ENCODE measurements around the gene PLEKHA6.

The PLEKHA6 gene

DNA sequence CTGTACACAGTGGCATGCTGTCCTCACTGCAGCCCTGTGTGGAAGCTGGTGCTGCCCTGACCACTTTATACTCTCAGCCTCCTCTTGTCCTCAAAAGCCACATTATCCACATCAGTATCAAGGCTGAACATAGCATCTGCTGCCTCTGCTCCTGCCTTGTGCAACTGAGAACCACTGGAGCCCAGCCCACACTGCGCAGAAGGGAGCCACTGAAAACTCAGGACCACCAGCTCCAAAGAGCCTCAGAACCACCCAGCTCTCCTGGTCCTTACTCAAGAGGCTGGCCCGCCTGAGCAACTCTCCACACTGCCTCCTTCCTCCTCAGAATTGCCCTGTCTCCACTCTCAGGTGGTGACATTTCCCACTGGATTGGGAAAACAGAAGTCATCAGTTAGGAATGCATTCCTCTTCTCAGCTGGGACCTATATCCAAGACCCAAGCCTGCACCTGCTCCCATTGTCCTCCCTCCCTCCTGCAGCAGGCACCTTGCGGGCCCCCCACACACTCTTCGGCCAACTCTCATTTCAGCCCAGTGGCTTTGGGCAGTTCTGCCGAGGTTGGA is 156.4 kb downstream of the PLEKHA6 start:
- DNase-seq, result no peak

DNA sequence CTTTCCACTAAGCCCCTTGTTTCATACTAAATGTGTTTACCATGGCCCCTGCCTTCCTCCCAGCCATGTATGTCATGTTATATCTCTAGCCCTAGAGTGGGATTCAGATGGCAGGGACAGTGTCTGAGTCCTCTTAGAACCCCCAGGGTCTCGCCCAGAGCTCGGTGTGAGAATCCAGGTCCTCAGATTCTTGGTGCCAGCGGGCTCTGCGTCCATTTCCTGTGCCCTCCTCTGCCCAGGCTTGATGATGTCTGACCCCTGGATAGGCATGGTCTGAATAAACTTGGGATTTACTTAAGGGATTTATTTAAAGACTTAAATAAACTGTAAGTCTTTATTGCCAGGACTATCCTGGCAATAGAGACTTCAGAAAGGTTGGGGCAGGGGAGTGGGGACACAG is 157.2 kb downstream of the PLEKHA6 start:
- no peak for DNase-seq

DNA sequence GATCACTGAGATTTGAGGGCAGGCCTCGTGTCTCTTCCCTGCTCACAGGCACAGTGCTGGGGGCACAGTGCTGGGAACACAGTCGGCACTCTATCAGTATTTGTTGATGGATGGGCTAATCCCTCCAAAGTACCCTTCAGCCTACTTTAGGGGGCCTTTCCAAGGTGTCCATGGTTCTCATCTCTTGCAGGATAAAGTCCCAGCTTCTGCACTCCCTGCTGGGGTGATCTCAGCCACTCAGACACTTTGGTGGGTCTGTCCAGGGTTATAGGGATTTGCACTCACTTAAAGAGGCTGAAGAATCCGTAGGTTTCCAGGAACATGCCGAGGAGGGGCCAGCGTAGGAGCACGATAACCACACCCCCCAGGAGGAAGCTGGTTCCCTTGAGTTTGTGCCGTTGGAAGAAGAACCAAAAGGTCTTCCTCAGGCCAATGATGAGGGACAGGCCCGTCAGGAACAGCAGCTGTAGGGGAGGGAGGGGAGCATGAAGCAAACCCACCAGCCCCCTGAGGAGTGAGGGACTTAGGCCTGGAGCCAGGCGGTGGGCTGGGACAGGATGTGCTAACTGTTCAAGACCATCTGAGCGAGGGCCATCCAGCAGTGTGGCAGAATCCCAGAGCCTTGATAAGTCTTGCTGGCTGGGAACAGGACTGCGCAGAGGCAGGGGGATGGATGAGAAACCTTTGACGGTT is 158.2 kb downstream of the PLEKHA6 start:
- DNase-seq, result no peak

DNA sequence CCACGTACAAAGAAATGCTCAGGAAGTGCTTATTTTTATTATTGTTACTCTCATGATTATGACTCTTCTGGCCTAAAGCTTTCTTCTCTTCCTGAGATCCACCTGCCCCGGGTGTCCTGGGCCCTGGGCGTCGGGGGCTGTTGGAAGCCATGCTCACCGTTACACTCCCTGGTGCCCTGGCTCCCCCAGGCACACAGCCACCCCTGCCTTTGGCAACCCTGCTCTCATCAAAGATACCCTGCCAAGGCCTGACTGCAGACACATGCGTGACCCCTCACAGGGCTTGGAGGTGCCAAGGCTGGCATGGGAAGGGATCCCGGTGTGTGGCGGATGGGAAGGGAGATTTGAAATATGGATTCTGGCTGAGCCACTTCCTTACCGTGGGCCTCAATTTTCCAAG is 160.2 kb downstream of the PLEKHA6 start:
- DNase-seq, result no peak

DNA sequence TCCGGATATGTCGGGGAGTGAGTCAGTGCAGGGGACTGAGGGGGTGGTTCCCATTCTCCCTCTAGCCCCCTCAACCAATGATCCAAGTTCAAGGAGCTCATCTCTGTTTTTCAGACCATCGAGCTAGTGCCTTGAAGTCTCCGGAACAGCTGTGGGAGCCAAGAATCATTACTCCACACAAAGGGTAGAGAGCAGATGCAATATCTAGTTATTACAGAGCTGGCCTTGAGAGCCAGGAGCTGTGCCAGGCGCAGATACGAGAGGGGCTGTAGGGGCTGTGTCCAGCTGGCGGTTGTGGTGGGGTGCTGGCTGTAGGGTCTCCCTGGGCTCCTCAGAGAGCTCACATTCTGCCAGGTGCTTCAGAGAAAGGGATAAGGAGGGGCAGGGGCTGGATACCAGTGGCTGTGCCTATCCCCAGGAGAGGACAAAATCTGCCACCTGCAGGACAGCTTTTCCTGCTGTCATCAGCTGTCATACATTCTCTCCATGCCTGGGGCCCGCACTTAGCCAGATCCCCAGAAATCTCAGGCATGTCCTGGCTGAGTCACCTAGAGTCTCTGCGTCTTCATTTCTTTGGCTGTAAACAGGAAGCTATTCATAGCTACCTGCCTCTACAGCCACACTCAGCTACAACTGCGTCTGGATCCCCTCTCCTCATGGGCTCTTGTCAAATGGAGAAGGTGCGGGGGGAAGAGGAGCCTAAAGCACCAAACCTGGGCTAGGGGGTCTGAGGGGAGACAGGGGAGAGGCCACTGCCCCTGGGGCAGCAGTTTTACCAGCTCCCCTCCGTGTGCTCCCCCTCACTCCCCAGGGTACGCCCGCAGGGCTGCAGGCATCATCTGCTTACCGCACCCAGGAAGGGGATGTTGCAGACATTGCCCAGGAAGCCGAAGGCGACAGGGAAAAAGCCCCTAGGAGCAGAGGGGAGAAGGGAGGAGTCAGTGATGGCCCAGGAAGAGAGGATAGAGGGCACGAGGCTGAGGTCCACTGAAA is 161.1 kb downstream of the PLEKHA6 start:
- DNase-seq, result no peak

DNA sequence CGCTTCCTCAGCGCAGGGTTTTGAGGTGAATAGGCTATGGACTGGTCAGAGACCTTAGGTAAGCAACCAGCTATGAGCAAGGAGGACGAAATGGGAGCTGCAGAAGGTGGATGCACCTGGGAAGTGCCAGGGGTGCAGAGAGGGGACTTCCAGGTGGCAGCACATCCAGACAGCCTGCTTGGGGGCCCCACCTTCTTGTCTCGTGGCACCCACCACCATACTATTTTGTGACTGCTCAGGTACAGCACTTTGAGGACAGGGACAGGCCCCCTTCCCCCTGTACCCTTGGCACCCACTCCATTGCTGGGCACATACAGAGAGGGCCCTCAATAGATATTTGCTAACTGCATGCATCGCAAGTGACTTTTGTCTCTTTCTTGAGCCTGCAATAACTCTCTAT is 162.7 kb downstream of the PLEKHA6 start:
- no peak for DNase-seq

DNA sequence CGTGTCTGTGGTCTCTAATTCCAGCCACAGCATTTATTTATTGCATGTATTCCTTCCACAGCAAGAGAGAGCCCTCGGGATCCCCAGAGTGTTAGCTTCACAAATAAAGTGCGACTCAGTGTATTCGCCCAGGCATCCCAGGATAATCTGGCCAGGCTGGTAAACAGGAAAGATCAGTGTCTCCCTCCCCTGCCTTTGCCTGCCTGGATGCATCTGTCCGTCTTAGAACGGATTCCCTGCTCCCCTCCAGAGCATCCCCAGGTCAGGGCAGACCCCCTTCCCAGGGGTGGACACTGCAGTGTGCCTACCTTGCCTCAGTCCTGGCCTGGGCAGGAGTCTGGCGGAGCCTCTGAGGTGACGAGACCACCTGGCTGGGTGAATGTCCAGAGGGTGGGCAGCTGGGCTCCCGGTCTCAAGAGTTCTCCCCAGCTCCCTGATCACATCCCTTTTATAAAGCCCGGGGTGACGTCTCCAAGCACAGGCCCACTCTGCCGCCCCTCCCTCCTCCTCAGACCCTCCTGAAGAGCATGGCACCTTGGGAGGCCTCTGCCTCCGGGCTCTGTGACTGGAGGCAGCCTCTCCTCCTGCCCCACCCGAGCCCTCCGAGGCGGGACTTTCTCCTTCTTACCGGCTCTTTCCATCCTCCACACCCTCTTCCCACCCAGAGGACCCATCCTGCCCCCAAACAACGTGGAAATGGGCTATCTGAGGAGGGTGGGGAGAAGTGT is 163.5 kb downstream of the PLEKHA6 start, which contains the start of gene KISS1:
KISS1 (minus strand) TSS at position 424 of the 728 bp plus-strand sequence. CDS start 3,615 bp downstream, outside the sequence.
- DNase-seq, result no peak

DNA sequence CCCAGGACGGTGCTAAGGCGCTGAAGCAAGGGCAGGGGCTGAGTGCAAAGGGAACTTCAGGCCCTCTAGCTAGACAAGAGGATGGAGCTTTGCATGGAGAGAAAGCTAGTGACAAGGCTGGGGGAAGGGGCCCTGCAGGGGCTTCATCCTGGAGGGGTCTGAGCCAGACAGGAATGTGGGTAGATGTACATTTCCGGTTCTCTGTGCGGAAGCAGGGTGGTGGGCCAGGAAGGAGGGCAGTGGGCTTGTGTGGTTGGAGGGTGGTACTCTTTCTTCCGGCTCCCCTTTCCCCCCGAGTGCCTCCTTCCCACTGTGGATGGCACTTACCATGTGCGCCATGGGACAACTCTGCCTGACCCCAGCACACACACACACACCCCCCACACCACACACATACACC is 165.0 kb downstream of the PLEKHA6 start:
- DNase-seq, result no peak

DNA sequence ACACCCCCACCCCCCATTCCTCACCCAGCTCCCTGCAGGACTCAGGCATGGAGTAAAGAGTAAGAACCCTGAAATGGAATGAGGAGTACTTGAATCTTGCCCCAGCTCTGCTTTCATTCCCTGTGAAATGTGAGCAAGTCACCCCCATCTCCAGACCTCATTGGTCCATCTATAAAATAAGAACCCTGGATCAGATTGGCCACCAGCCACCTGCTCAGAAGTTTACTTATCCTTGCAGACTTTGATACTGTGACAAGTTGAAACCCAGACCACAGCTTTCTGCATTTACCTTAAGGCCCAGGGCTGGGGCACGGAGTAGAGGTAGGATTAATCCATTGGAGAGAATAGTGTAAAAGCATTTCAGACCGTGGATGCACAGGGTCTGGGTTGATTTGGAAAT is 165.6 kb downstream of the PLEKHA6 start:
- DNase-seq, result no peak

DNA sequence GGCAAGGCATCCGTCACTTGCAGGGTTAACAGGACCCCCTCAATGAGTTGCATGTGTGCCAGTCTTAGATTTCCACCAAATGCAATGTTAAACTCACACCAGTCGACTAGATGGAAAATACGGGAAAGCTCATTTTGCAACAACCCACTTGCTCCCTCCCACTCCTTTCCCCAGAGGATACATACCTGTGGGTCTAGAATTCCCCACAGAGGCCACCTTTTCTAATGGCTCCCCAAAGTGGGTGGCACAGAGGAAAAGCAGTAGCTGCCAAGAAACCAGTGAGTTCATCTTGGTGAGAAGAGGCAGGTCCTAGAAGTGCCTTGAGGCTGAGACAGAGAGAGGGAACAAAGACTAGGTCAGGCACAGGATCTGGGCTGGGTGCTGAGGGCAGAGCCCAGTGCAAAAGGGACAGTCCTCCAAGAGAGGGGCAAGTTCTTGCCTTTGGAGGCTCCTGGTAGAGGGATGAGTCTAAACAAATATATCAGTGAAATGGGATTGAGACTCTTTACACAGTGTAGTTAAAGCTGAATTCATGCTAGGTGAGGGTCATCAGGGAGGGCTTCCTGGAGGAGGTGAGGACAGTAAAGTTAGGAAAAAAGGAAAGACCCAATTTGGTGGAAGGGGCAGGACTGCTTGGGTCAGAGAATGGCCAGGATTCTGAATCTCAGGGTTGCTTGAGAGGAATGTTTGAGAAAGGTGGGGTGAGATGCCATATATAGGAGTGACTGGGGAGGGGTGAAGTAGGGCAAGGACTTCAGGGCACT is 167.0 kb downstream of the PLEKHA6 start:
- DNase-seq, result no peak

DNA sequence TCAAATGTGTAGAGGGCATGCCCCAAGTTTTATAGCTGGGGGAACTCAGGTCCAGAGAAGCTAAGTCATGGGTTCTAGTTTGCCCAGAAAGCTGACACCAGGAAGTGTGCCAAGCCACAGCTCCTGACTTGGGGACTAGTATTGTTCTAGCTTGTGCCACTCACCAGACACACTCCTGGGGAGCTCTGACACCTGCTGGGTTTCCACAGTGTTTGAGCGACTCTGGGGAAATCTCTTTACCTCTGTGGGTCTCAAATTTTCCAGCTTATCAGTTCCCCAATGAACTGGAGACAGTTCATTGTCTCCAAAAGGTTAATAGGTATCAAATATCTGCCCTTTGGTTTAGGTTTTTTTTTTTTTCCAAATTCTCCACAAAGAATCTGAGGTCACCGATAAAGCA is 167.7 kb downstream of the PLEKHA6 start:
- DNase-seq, result peak; percentile 40

DNA sequence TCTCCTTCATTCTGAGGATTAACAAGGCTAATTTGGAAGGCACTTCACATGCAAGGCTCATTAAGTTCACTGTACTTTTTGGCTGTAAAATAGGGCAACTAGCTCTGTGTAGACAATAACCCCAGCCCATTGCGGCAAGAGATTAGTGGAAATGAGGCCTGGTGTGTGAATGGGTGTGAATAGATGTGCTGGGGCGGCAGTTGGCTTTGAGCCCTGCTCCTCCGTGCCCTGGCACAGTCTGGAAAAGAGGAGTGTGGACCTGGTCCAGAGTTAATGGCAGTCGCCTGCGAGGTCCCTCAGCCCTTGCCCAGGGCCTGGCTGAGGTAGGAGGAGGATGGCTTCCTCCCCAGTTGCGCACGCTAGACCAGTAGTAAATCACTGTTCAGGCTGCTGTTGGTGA is 168.3 kb downstream of the PLEKHA6 start:
- peak; percentile 38 for DNase-seq

DNA sequence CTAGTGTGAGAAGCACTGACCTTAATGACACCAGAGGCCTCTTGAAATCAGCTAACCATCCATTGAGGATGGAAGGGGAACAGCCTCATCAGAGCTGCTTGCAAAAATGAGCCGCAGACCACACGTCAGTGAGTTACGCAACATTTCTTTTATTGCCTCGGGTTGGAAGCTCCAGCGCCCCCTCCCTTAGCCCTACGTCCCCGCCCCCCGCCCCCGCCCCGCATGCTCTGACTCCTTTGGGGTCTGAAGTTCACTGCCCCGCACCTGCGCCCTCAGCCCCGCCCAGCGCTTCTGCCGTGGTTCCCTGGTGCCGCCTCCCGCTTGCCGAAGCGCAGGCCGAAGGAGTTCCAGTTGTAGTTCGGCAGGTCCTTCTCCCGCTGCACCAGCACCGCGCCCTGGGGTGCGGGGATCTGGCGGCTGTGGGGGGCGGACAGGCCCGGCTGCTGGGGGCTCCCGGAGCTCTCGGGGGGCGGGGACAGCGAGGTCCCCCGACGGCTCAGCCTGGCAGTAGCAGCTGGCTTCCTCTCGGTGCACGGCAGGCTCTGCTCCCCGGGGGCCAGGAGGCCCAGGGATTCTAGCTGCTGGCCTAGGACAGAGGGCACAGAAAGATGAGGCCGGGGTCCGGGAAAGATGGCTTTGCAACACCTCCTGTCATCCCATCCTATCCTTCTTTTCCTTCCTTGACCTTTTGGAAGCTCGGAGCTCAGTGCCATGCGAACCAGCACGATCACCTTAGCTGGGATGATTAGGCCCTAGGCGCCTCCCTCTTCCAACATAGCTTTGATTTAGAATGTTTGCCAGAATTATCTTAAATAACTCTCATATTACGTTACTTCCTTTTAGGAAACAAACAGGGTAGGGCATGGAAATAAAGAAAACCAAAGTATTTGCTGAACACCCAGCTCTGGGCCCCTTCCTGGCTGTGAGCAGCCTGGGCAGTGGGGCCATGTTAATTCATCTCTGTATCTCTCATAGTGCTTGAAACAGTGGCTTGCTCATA is 169.2 kb downstream of the PLEKHA6 start:
- DNase-seq, result peak; percentile 59

DNA sequence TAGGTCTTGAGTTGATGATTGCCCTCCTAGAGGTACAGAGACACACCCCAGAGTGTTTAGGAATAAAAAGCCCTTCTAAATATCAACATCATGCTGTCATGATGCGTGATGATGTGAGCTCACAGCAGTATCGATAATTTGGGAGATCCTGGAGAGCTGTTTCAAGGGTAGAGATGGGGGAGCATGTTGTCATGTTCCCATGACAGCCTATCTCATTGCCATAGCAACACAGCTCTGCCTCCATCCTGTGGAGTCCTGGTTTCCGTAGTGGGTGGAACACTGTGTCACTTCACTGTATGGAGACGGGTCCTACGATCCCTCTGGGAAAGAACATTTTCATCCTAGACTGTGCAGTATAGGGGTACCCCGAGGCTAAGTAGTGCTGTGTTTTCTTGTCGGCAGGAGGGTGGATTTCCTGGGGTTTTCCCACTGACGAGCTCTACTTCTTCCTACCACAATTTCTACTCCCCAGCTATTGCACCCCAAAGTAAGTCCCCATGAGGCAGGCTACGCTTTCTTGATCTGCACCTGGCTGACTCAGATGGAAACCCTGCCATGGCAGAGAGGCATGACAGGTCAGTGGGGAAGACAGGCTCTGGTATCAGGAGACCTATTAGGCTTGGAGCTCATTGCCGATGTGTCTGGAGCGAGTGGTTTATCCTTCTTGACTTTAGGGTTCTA is 170.6 kb downstream of the PLEKHA6 start:
- no peak for DNase-seq

DNA sequence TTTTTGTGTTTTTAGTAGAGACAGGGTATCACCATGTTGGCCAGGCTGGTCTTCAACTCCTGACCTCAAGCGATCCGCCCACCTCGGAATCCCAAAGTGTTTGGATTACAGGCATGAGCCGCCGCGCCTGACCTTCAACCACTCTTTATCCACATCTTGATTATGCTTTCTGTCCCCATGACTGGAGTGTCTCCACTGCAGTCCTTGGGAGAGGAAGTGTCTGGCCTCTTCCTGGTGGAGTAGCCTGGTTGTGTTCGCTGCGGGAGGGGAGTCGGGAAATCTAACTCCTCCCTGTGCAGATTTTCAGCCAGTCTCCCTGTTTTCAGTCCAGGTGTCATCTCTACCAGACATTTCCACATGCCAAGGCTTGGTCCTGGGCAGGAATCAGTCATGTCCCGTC is 173.1 kb downstream of the PLEKHA6 start:
- DNase-seq, result no peak

DNA sequence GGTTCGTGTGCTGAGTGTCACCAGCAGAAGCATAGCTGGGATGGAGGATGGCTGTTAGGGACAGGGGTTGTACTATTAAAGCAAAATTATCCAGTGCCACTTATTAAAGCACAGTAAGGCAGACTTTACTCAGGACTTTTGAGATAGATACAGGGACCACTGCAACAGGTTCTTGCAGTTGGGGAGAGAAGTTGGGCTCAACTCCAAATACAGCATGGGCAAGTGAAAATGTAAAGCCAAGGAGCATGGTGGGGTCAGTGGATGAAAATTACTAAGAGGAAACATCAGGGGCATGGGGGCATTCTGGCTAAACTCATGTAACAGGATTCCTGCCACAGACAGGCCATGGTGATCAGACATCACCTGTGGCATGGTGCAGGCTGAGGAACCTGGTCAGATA is 178.6 kb downstream of the PLEKHA6 start:
- no peak for DNase-seq

DNA sequence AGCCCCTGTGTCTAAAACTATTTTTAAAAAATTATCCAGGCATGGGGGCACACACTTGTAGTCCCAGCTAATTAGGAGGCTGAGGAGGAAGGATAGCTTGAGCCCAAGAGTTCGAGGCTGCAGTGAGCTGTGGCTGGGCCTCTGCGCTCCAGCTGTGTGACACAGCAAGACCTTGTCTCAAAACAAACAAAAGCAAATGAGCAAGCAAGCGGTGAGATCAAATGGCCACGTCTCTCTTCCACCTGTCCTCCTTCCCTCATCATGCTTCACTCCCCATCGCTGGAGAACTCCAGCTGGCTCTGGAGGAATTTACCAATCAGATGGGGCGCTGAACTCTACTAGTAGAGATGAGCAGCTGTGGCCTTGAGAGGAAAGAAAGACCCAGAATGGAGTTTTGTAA is 179.6 kb downstream of the PLEKHA6 start:
- no peak for DNase-seq

DNA sequence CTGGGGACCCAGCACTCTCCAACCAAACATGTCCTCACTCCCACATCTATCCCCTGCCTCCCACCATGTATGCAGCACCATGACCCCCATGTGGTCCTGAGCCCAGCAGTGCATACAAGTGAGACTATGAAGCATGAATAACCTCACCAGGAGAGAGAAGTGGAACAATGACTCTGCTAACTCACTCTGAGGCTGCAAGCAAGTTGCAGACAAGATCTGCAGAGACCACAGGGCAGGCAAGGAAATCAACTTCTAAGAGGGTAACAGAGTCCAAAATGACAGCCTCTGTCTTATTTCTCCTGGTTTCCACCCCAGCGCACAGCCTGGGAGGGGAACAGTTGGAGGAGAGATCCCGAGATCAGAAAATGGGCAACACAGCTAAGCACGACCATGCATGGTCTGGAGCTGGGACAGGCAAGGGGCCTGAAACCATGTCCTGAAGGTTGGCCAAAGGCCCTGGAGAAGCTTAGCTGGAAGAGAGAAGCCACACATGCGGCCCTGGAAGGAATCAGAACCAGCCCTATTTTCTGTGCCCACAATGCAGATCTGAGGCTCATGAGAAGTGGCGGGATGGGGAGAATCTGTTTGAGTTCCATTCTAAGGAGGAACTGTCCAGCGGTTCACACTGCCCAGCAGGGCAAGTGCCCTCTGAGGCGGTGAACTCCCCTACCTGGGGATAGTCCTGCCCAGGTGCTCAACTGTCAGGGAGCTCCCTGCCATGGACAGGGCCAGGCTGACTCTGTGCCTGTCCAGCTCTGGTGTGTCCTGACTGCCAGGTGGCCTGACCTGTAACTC is 181.0 kb downstream of the PLEKHA6 start:
- no peak for DNase-seq

DNA sequence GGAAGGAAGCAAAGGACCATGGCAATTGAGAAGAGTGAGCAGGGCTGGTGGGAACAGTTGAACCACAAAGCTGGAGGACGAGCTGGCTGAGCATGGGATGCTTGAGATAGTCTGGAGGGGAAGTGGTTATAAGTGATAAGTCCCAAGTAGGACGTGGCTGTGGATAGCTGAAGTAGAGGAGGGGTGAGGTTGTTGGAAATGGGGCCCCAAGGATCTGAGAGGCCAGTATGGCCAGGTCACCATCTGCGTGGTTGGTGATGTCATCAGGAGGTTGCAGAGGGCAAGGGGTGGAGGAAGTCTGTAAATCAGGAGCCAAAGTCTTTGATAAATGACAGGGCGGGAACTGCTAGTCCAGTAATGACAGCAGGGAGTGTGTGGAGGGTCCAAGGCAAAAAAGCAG is 182.6 kb downstream of the PLEKHA6 start:
- no peak for DNase-seq

Data from NCI-H345 (cell line).